Activated CD8-positive, alpha-beta T cell treated with anti-CD3 and anti-CD28 coated beads, Interleukin-2, amount 10 ng/mL, durations not matched to agents 7 days and 5 days (primary cell): ENCODE results near the gene PHF14. TPM values are rescaled to one million over a fixed set of nuclear protein-coding genes. Genes with fewer than 3 reads are reported as not detected.
"Not testable (repeated sequence)": the region's sequence is repeated elsewhere in the genome, so short reads cannot be mapped to it uniquely, and the experiment has no call there.

Experiments used
- ATAC-seq: fragments of 150-1000 bp; cut with Tn5 transposase; one replicate; pipeline ENCODE4 v1.10.0; 2021; ENCODE audit warnings: moderate library complexity
- CTCF ChIA-PET: fragments of 350-600 bp; sonication (Branson Sonifier 250); formaldehyde crosslinking; loops from one replicate; lab custom pipeline; 2021; ENCODE audit warnings: antibody characterized with exemption; lab: Charles Lee
- POLR2A ChIA-PET: fragments of 350-600 bp; sonication (Branson Sonifier 250); formaldehyde crosslinking; loops from one replicate; lab custom pipeline; 2021; ENCODE audit warnings: antibody characterized with exemption; lab: Charles Lee
- DNase-seq: peaks from one replicate; pipeline ENCODE4 v3.0.0-alpha.2; 2020
- H3K27ac Mint-ChIP-seq: one replicate; pipeline ENCODE4 v1.8.0; 2021; ENCODE audit warnings: mild to moderate bottlenecking, mixed read lengths
- H3K27me3 Mint-ChIP-seq: one replicate; pipeline ENCODE4 v1.8.0; 2021; ENCODE audit warnings: low read depth, mixed read lengths
- H3K36me3 Mint-ChIP-seq: one replicate; pipeline ENCODE4 v1.8.0; 2021; ENCODE audit warnings: low read depth, mixed read lengths
- H3K4me1 Mint-ChIP-seq: one replicate; pipeline ENCODE4 v1.8.0; 2021; ENCODE audit warnings: low read depth, mixed read lengths
- H3K4me3 Mint-ChIP-seq: one replicate; pipeline ENCODE4 v1.8.0; 2021; ENCODE audit warnings: mild to moderate bottlenecking, mixed read lengths
- H3K9me3 Mint-ChIP-seq: one replicate; pipeline ENCODE4 v1.8.0; 2022; ENCODE audit warnings: mixed read lengths; ENCODE audit not compliant: insufficient read depth
- total RNA-seq, 2 experiments: library from RNA; stranded (reverse); gene quantifications; one replicate each; pipeline ENCODE4 v1.2.3, GENCODE V29; 2021

The PHF14 gene
- total RNA-seq, 2 experiments from 2014 or later = 32.1 to 37.8 TPM

GRCh38 chr7:10990748-10991147 lies 17.1 kb downstream of the PHF14 start:
- CTCF ChIA-PET, DNase-seq, ATAC-seq, H3K4me1 Mint-ChIP-seq, H3K27me3 Mint-ChIP-seq, H3K4me3 Mint-ChIP-seq, H3K27ac Mint-ChIP-seq: not testable (repeated sequence)
- H3K9me3 Mint-ChIP-seq = peaks cover 11% of the 10 kb centered on the region
- POLR2A ChIA-PET = interaction anchor here (0.6 kb wide), 1 partner anchor 41 kb away, joined by 5 read pairs; no protein-coding TSS in a partner anchor
- H3K36me3 Mint-ChIP-seq = peaks cover 35% of the 10 kb centered on the region

- DNase-seq, H3K4me3 Mint-ChIP-seq, CTCF ChIA-PET, H3K27me3 Mint-ChIP-seq, ATAC-seq, H3K27ac Mint-ChIP-seq, POLR2A ChIA-PET: not testable (repeated sequence)
- H3K9me3 Mint-ChIP-seq = peaks cover 11% of the 10 kb centered on the region
- peaks cover 49% of the 10 kb centered on the region for H3K36me3 Mint-ChIP-seq
- peaks cover 11% of the 10 kb centered on the region for H3K4me1 Mint-ChIP-seq
Measured at GRCh38 chr7:10995482-10996166, 22.0 kb downstream of the PHF14 start.

DNA sequence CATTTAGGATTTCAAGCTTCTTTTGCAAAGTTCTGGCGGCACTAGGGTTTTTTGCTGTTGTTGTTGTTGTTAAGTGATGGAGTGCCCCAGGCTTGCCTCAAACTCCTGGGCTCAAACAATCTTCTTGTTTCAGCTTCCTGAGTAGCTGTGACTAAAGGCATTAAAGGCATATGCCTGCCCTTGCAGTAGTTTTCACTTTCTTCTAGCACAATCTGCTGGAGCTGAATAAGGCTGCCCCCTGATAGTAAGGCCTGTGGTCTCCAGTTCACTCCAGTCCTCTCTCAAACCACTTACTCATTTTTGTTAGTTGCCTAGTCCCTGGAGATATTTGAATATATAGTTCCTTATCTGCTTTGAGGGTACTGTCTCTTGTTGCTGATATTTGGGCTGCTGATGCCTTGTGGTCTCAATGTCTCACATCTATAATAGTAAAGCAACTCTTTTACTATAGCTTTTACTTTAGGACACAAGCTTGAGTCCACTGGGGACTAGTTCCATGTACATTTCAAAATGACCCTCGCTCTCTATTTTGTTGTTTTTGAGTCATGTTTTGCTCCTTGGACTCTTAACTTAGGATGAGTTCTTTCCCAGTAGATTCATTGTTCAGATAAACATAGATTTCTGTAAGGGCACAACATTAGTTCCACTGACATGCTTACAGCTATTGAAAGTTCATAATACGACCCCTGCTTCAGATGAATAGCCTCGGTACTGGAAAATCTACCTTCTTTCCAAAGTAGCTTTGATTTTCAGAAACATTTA lies 25.5 kb downstream of the PHF14 start:
- ATAC-seq (no peak), DNase-seq (no peak)
- H3K4me3 Mint-ChIP-seq = no peak overlapping the region
- H3K36me3 Mint-ChIP-seq = peaks cover 38% of the 10 kb centered on the region
- H3K9me3 Mint-ChIP-seq = peaks cover 3% of the 10 kb centered on the region
- ChIA-PET CTCF (no interaction called here), POLR2A (interaction anchor here (0.6 to 1.0 kb wide), 3 partner anchors 14 to 26 kb away, joined by 3 read pairs; partner anchors contain the start of gene PHF14)
- no peaks in the 10 kb centered on the region for H3K27me3 Mint-ChIP-seq
- no peak overlapping the region for H3K27ac Mint-ChIP-seq
- peaks cover 15% of the 10 kb centered on the region for H3K4me1 Mint-ChIP-seq

GRCh38 chr7:11005202-11005601 lies 31.5 kb downstream of the PHF14 start:
- ATAC-seq (no peak), DNase-seq (no peak)
- ChIA-PET POLR2A (no interaction called here), CTCF (no interaction called here)
- H3K27ac Mint-ChIP-seq = no peak overlapping the region
- peaks cover 13% of the 10 kb centered on the region for H3K4me1 Mint-ChIP-seq
- no peaks in the 10 kb centered on the region for H3K9me3 Mint-ChIP-seq
- no peaks in the 10 kb centered on the region for H3K27me3 Mint-ChIP-seq
- no peak overlapping the region for H3K4me3 Mint-ChIP-seq
- peaks cover 24% of the 10 kb centered on the region for H3K36me3 Mint-ChIP-seq

DNA sequence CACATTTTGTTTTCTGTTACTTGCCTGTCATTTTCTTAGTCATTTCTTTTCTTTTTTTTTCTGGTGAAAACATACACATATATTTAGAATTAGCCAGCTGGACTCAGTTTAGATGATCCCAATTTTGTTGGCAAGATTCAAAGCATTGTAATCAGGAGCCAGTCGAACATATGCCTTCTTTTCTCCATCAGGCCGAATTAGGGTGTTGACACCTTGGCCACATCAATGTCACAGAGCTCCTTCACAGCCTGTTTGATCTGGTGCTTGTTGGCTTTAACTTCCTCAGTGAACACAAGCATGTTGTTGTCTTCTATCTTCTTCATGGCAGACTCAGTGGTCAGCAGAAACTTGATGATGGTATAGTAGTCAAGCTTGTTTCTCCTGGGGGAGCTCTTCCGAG lies 32.6 kb downstream of the PHF14 start:
- Mint-ChIP-seq H3K27ac (peak overlapping the region; percentile 56), H3K4me3 (no peak overlapping the region), H3K9me3 (no peaks in the 10 kb centered on the region), H3K36me3 (peaks cover 21% of the 10 kb centered on the region), H3K4me1 (peaks cover 13% of the 10 kb centered on the region), H3K27me3 (no peaks in the 10 kb centered on the region)
- no peak for DNase-seq
- no peak for ATAC-seq
- ChIA-PET POLR2A (no interaction called here), CTCF (no interaction called here)

GRCh38 chr7:11009631-11010030 lies 36.0 kb downstream of the PHF14 start:
- Mint-ChIP-seq H3K36me3 (peaks cover 25% of the 10 kb centered on the region), H3K27ac (no peak overlapping the region), H3K9me3 (no peaks in the 10 kb centered on the region), H3K4me1 (peaks cover 9% of the 10 kb centered on the region), H3K27me3 (no peaks in the 10 kb centered on the region), H3K4me3 (no peak overlapping the region)
- ATAC-seq (no peak), DNase-seq (no peak)
- CTCF ChIA-PET = no interaction called here
- POLR2A ChIA-PET = no interaction called here

DNA sequence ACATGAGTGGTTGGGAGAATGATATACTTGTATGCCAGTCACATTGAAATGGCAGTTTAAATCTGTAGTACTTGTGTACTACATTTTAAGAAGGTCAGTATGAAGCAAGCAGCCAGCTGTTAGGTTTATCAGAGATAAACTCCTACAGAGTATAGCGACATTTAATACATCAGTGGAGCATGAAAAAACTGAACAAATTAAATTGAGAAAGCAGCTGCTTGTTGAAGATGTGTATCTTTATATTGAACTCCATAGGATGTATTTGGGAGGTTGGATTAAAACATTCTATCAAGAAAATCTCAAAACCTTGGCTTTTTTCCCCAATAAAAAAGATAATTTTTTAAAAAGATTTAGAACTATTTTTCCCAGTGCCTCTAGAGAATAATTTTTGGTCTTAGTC lies 47.8 kb downstream of the PHF14 start:
- DNase-seq (no peak), ATAC-seq (no peak)
- Mint-ChIP-seq H3K9me3 (no peaks in the 10 kb centered on the region), H3K4me3 (no peak overlapping the region), H3K36me3 (peaks cover 39% of the 10 kb centered on the region), H3K27ac (no peak overlapping the region), H3K4me1 (no peaks in the 10 kb centered on the region), H3K27me3 (no peaks in the 10 kb centered on the region)
- POLR2A ChIA-PET = no interaction called here
- CTCF ChIA-PET = no interaction called here

- H3K4me3 Mint-ChIP-seq = no peak overlapping the region
- no peak overlapping the region for H3K27ac Mint-ChIP-seq
- no peaks in the 10 kb centered on the region for H3K9me3 Mint-ChIP-seq
- H3K4me1 Mint-ChIP-seq = no peaks in the 10 kb centered on the region
- POLR2A ChIA-PET = no interaction called here
- H3K27me3 Mint-ChIP-seq = no peaks in the 10 kb centered on the region
- CTCF ChIA-PET = no interaction called here
- peaks cover 34% of the 10 kb centered on the region for H3K36me3 Mint-ChIP-seq
- ATAC-seq = no peak
- DNase-seq = no peak
Measured at GRCh38 chr7:11026452-11027359, 53.0 kb downstream of the PHF14 start.

- DNase-seq (no peak), ATAC-seq (no peak)
- peaks cover 19% of the 10 kb centered on the region for H3K36me3 Mint-ChIP-seq
- ChIA-PET POLR2A (no interaction called here), CTCF (no interaction called here)
- H3K4me1 Mint-ChIP-seq = no peaks in the 10 kb centered on the region
- H3K4me3 Mint-ChIP-seq = no peak overlapping the region
- H3K9me3 Mint-ChIP-seq = no peaks in the 10 kb centered on the region
- H3K27ac Mint-ChIP-seq = no peak overlapping the region
- H3K27me3 Mint-ChIP-seq = no peaks in the 10 kb centered on the region
Measured at GRCh38 chr7:11035661-11036060, 62.0 kb downstream of the PHF14 start.

GRCh38 chr7:11039974-11040373 lies 66.3 kb downstream of the PHF14 start:
- Mint-ChIP-seq H3K27me3 (no peaks in the 10 kb centered on the region), H3K27ac (no peak overlapping the region), H3K4me3 (no peak overlapping the region), H3K36me3 (peaks cover 30% of the 10 kb centered on the region), H3K4me1 (no peaks in the 10 kb centered on the region), H3K9me3 (no peaks in the 10 kb centered on the region)
- ATAC-seq (no peak), DNase-seq (no peak)
- ChIA-PET POLR2A (interaction anchor here (0.5 kb wide), 1 partner anchor 51 kb away, joined by 3 read pairs; no protein-coding TSS in a partner anchor), CTCF (interaction anchor here (0.8 kb wide), 1 partner anchor 172 kb away, joined by 3 read pairs; no protein-coding TSS in a partner anchor)

DNA sequence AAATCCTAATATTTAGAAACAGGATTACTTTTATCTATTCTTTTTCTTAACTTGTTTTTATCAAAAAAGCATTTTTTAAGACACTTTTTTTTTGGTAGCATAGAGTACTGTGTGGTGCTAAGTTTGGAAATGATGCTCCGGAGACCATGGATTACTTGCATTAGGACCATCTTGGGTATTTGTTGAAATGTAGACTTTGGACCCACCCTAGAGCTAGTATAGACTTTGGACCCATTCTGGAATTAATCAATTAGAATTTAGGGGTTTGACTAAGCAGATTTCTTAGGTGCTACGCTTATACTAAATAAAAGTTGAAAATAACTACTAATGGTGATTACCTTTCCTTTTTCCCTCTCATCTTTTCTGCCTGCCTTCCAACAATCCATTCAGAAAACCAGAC lies 80.4 kb downstream of the PHF14 start:
- Mint-ChIP-seq H3K27me3 (no peaks in the 10 kb centered on the region), H3K4me3 (no peak overlapping the region), H3K4me1 (no peaks in the 10 kb centered on the region), H3K36me3 (peaks cover 15% of the 10 kb centered on the region), H3K27ac (no peak overlapping the region), H3K9me3 (no peaks in the 10 kb centered on the region)
- DNase-seq (no peak), ATAC-seq (no peak)
- CTCF ChIA-PET = interaction anchor here (0.6 to 1.7 kb wide), 2 partner anchors 24 to 431 kb away, joined by 3 to 4 read pairs; no protein-coding TSS in a partner anchor
- POLR2A ChIA-PET = no interaction called here
